ENCODE data around the gene DNAH10.

DNA sequence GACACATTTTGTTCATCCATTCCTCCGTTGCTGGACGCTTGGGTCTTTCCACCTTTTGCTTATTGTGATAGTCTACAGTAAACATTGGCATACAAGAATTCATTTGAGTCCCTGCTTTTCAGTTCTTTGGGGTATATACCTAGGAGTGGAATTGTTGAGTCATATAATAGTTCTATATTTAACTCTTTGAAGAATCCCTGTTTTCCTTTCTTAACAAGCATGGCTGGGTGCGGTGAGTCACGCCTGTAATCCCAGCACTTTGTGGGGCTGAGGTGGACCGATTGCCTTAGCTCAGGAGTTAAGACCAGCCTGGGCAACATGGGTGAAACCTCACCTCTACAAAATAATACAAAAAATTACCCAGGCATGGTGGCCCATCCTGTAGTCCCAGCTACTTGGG is 135.1 kb downstream of the DNAH10 start:
- TF ChIP-seq, protein P1, sequence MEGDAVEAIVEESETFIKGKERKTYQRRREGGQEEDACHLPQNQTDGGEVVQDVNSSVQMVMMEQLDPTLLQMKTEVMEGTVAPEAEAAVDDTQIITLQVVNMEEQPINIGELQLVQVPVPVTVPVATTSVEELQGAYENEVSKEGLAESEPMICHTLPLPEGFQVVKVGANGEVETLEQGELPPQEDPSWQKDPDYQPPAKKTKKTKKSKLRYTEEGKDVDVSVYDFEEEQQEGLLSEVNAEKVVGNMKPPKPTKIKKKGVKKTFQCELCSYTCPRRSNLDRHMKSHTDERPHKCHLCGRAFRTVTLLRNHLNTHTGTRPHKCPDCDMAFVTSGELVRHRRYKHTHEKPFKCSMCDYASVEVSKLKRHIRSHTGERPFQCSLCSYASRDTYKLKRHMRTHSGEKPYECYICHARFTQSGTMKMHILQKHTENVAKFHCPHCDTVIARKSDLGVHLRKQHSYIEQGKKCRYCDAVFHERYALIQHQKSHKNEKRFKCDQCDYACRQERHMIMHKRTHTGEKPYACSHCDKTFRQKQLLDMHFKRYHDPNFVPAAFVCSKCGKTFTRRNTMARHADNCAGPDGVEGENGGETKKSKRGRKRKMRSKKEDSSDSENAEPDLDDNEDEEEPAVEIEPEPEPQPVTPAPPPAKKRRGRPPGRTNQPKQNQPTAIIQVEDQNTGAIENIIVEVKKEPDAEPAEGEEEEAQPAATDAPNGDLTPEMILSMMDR (IDR thresholded peaks at IDR 0.05): no peak
- TF ChIP-seq POLR2A (IDR thresholded peaks at IDR 0.05): no peak
